DMS153 (cell line): ENCODE data around the gene MBL2.

Experiments used
- DNase-seq: peaks from one replicate; lab custom pipeline; 2025; lab: John Stamatoyannopoulos, UW

The MBL2 gene

GRCh38 chr10:52771534-52772445 lies 794 bp downstream of the MBL2 start:
- no peak for DNase-seq

GRCh38 chr10:52770904-52771303 lies 1.7 kb downstream of the MBL2 start:
- no peak for DNase-seq

GRCh38 chr10:52769966-52770365 lies 2.6 kb downstream of the MBL2 start:
- no peak for DNase-seq

GRCh38 chr10:52768001-52768532 lies 4.5 kb downstream of the MBL2 start:
- DNase-seq: no peak

- DNase-seq: no peak
These were observed 10.5 kb downstream of the MBL2 start for GRCh38 chr10:52762088-52762487.

- DNase-seq: no peak
These were observed 13.4 kb downstream of the MBL2 start for GRCh38 chr10:52759154-52759553.

GRCh38 chr10:52758406-52758805 lies 14.2 kb downstream of the MBL2 start:
- DNase-seq: no peak

- DNase-seq: no peak
These were observed 14.8 kb downstream of the MBL2 start for GRCh38 chr10:52757773-52758172.

GRCh38 chr10:52756966-52757365 lies 15.6 kb downstream of the MBL2 start:
- no peak for DNase-seq

GRCh38 chr10:52756295-52756694 lies 16.3 kb downstream of the MBL2 start:
- DNase-seq: no peak

GRCh38 chr10:52755297-52756062 lies 17.1 kb downstream of the MBL2 start:
- no peak for DNase-seq

- no peak for DNase-seq
These were observed 19.7 kb downstream of the MBL2 start for GRCh38 chr10:52752801-52753445.

- DNase-seq: no peak
These were observed 20.3 kb downstream of the MBL2 start for GRCh38 chr10:52752261-52752660.

- no peak for DNase-seq
These were observed 21.2 kb downstream of the MBL2 start for GRCh38 chr10:52751337-52751736.

- no peak for DNase-seq
These were observed 22.0 kb downstream of the MBL2 start for GRCh38 chr10:52750629-52751028.

GRCh38 chr10:52747694-52748093 lies 24.9 kb downstream of the MBL2 start:
- DNase-seq: no peak

- DNase-seq: no peak
These were observed 26.4 kb downstream of the MBL2 start for GRCh38 chr10:52746169-52746568.

GRCh38 chr10:52744057-52744805 lies 28.4 kb downstream of the MBL2 start:
- no peak for DNase-seq

GRCh38 chr10:52742731-52743130 lies 29.9 kb downstream of the MBL2 start:
- DNase-seq: no peak

GRCh38 chr10:52741851-52742250 lies 30.7 kb downstream of the MBL2 start:
- DNase-seq: no peak

GRCh38 chr10:52740913-52741675 lies 31.5 kb downstream of the MBL2 start:
- no peak for DNase-seq
